Fibroblast of gingiva (primary cell): ENCODE results near the gene GTF2IRD2.
"Not testable (repeated sequence)": the region's sequence is repeated elsewhere in the genome, so short reads cannot be mapped to it uniquely, and the experiment has no call there.

Experiments
- DNase-seq: peaks from one replicate; pipeline ENCODE4 v3.0.0-alpha.2; 2011; ENCODE audit warnings: low read depth

The GTF2IRD2 gene

GRCh38 chr7:74788369-74789150, 62.8 kb downstream of the GTF2IRD2 start:
- peak; percentile 83 for DNase-seq

- DNase-seq, result not testable (repeated sequence)
Observed at GRCh38 chr7:74783595-74783994, 67.8 kb downstream of the GTF2IRD2 start.

GRCh38 chr7:74781746-74782145, 69.7 kb downstream of the GTF2IRD2 start:
- not testable (repeated sequence) for DNase-seq

GRCh38 chr7:74779053-74779452, 72.4 kb downstream of the GTF2IRD2 start:
- not testable (repeated sequence) for DNase-seq

GRCh38 chr7:74775111-74775510, 76.3 kb downstream of the GTF2IRD2 start:
- DNase-seq, result not testable (repeated sequence)

- not testable (repeated sequence) for DNase-seq
Observed at GRCh38 chr7:74773760-74774750, 77.3 kb downstream of the GTF2IRD2 start, which contains the start of gene NCF1. Gene NCF1 (plus strand): TSS chr7:74774011. CDS start chr7:74774032, 21 bp downstream.

GRCh38 chr7:74772093-74772492, 79.3 kb downstream of the GTF2IRD2 start:
- DNase-seq, result not testable (repeated sequence)

- not testable (repeated sequence) for DNase-seq
Observed at GRCh38 chr7:74770062-74770461, 81.3 kb downstream of the GTF2IRD2 start.

GRCh38 chr7:74766991-74767390, 84.4 kb downstream of the GTF2IRD2 start:
- DNase-seq, result not testable (repeated sequence)

GRCh38 chr7:74766509-74766908, 84.9 kb downstream of the GTF2IRD2 start:
- DNase-seq, result not testable (repeated sequence)

GRCh38 chr7:74765205-74765918, 86.0 kb downstream of the GTF2IRD2 start:
- DNase-seq, result not testable (repeated sequence)

- DNase-seq, result not testable (repeated sequence)
Observed at GRCh38 chr7:74758982-74759381, 92.4 kb downstream of the GTF2IRD2 start.

GRCh38 chr7:74758268-74758667, 93.1 kb downstream of the GTF2IRD2 start:
- not testable (repeated sequence) for DNase-seq

GRCh38 chr7:74756673-74757072, 94.7 kb downstream of the GTF2IRD2 start:
- DNase-seq, result not testable (repeated sequence)

- DNase-seq, result not testable (repeated sequence)
Observed at GRCh38 chr7:74753921-74754482, 97.4 kb downstream of the GTF2IRD2 start.
